ENCODE measurements around the gene MSI2.

DNA sequence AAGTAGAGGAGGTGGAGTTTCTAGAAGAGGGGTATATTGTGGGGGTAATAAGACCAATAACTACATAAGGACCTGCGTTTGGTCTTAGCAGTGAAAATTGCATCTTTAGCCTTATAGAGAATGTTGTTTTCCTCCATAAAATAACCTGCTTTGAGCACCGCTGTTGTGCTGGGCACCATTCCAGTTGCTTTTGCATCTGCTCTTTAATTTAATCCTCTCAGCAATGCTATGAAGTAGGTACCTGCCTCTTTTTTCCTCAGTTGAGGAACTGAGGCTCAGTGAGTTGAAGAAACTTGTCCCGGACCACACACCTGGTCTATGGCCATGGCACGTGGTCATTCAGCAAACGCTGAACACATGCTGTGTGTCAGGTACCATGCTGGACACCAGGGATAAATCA, 238.1 kb downstream of the MSI2 start:
- no peak for TF ChIP-seq POLR2A (IDR thresholded peaks at IDR 0.05)
- TF ChIP-seq, protein P1, sequence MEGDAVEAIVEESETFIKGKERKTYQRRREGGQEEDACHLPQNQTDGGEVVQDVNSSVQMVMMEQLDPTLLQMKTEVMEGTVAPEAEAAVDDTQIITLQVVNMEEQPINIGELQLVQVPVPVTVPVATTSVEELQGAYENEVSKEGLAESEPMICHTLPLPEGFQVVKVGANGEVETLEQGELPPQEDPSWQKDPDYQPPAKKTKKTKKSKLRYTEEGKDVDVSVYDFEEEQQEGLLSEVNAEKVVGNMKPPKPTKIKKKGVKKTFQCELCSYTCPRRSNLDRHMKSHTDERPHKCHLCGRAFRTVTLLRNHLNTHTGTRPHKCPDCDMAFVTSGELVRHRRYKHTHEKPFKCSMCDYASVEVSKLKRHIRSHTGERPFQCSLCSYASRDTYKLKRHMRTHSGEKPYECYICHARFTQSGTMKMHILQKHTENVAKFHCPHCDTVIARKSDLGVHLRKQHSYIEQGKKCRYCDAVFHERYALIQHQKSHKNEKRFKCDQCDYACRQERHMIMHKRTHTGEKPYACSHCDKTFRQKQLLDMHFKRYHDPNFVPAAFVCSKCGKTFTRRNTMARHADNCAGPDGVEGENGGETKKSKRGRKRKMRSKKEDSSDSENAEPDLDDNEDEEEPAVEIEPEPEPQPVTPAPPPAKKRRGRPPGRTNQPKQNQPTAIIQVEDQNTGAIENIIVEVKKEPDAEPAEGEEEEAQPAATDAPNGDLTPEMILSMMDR (IDR thresholded peaks at IDR 0.05) = no peak
